Thymus (tissue), 11 donors: ENCODE measurements around the gene DCAF4. TPM values are rescaled to one million over a fixed set of nuclear protein-coding genes. Genes with fewer than 3 reads are reported as not detected.
"Not testable (repeated sequence)": the region's sequence is repeated elsewhere in the genome, so short reads cannot be mapped to it uniquely, and the experiment has no call there.

Experiments used
- DNase-seq, 9 donors: peaks; one replicate each; pipeline ENCODE4 v3.0.0-alpha.2; 2013; ENCODE audit warnings: low spot score in 9 of 9, low read depth in 6 of 9, missing footprints in 1 of 9
- H3K27ac ChIP-seq, 2 donors: one replicate each; pipeline ENCODE4 v1.5.1; 2013; ENCODE audit warnings: control low read depth in 1 of 2, low read depth in 1 of 2, low read length in 1 of 2, mild to moderate bottlenecking in 1 of 2, moderate library complexity in 1 of 2
- H3K27me3 ChIP-seq, 2 donors: one replicate each; pipeline ENCODE4 v1.5.1; 2013; ENCODE audit warnings: low read length in 1 of 2; ENCODE audit not compliant: control insufficient read depth in 2 of 2, insufficient read depth in 1 of 2
- H3K36me3 ChIP-seq, 2 donors: one replicate each; pipeline ENCODE4 v1.5.1; 2013; ENCODE audit warnings: low read length in 1 of 2, mild to moderate bottlenecking in 1 of 2, moderate library complexity in 1 of 2; ENCODE audit not compliant: control insufficient read depth in 2 of 2, insufficient read depth in 2 of 2
- H3K4me1 ChIP-seq, 2 donors: one replicate each; pipeline ENCODE4 v1.5.1; 2013; ENCODE audit warnings: low read length in 2 of 2; ENCODE audit not compliant: control insufficient read depth in 2 of 2, insufficient read depth in 2 of 2
- H3K4me3 ChIP-seq, 2 donors: one replicate each; pipeline ENCODE4 v1.5.1; 2013; ENCODE audit warnings: low read length in 2 of 2, control low read depth in 1 of 2, mild to moderate bottlenecking in 1 of 2
- H3K9me3 ChIP-seq, 2 donors: one replicate each; pipeline ENCODE4 v1.5.1; 2013; ENCODE audit warnings: low read length in 1 of 2, mild to moderate bottlenecking in 1 of 2; ENCODE audit not compliant: control insufficient read depth in 2 of 2, insufficient read depth in 1 of 2
- WGBS: extraction: QIAGEN DNeasy Blood & Tissue Kit; methylation state at CpG from one replicate; pipeline ENCODE4 v1.1.7; 2013; 5-methylcytosine and 5-hydroxymethylcytosine counted together
- polyA plus RNA-seq: library from polyadenylated mRNA; stranded (reverse); fragments of 200-250 nt; gene quantifications from one replicate; pipeline ENCODE4 v1.2.3, GENCODE V29; 2013
- total RNA-seq: library from RNA; stranded (reverse); fragments of 120-200 nt; gene quantifications from one replicate; pipeline ENCODE4 v1.2.4, GENCODE V29; 2013
- donor health status: healthy.

The DCAF4 gene
- total and polyA plus RNA-seq, 2 donors, result 7.7 to 10.7 TPM

DNA sequence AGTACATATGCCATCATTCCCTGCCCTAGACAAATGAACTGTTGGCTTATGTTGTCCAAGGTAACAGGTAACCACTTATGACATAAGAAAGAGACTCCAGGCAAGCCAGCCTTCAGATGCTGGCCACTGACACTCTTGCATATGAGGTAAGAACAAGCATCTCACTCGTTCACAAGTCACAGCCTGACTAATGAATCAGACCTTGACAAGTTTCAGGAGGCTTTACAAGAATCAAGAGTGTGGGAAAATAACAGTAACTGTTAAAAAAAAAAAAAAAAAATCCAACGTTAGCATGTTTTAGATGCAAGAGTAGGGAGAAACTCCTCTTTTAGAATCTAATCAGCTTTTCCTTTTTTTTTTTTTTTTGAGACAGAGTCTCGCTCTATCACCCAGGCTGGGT, 60.0 kb downstream of the DCAF4 start:
- Histone ChIP-seq H3K4me3 (no peak overlapping the region), H3K27ac (no peak overlapping the region), H3K9me3 (no peaks in the 10 kb centered on the region), H3K36me3 (peaks cover 22 to 46% of the 10 kb centered on the region in 2 donors), H3K27me3 (no peaks in the 10 kb centered on the region), H3K4me1 (no peaks in the 10 kb centered on the region)
- WGBS, result 91% methylated on average over 3 of the region's 3 CpGs
- no peak for DNase-seq

- no peak for DNase-seq
- Histone ChIP-seq H3K27ac (no peak overlapping the region), H3K27me3 (no peaks in the 10 kb centered on the region), H3K4me1 (no peaks in the 10 kb centered on the region), H3K4me3 (no peak overlapping the region), H3K36me3 (peaks cover 26 to 42% of the 10 kb centered on the region in 2 donors), H3K9me3 (no peaks in the 10 kb centered on the region)
- 98% methylated on average over 2 of the region's 2 CpGs for WGBS
Measured at GRCh38 chr14:72986857-72987256, 60.6 kb downstream of the DCAF4 start.

- Histone ChIP-seq H3K9me3 (no peaks in the 10 kb centered on the region), H3K4me1 (no peaks in the 10 kb centered on the region), H3K36me3 (peaks cover 32 to 36% of the 10 kb centered on the region in 2 donors), H3K4me3 (no peak overlapping the region), H3K27ac (no peak overlapping the region), H3K27me3 (no peaks in the 10 kb centered on the region)
- no peak for DNase-seq
- 97% methylated on average over 8 of the region's 8 CpGs for WGBS
Measured at GRCh38 chr14:72990171-72990570, 63.9 kb downstream of the DCAF4 start.

DNA sequence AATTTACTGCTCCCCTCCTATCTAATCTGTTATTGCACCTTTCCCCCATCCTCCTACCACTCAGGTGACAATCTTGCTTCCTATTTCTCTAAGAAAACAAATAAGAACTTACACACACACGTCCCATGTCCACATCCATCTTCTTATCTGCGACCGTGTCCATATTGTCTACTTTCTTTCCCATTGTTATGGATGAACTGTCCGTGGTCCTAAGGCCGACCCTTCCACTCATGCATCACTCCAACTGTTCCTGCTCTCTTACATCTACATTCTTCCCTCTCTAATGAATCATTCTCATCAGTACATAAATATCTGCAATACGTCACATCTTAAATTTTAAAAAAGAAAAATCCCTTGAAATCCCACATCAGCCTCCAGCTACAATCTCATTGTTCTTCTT, 70.7 kb downstream of the DCAF4 start:
- Histone ChIP-seq H3K27ac (no peak overlapping the region), H3K9me3 (no peaks in the 10 kb centered on the region), H3K27me3 (no peaks in the 10 kb centered on the region), H3K4me1 (no peaks in the 10 kb centered on the region), H3K36me3 (peaks cover 39 to 40% of the 10 kb centered on the region in 2 donors), H3K4me3 (no peak overlapping the region)
- WGBS, result 99% methylated on average over 6 of the region's 6 CpGs
- DNase-seq, result no peak

DNA sequence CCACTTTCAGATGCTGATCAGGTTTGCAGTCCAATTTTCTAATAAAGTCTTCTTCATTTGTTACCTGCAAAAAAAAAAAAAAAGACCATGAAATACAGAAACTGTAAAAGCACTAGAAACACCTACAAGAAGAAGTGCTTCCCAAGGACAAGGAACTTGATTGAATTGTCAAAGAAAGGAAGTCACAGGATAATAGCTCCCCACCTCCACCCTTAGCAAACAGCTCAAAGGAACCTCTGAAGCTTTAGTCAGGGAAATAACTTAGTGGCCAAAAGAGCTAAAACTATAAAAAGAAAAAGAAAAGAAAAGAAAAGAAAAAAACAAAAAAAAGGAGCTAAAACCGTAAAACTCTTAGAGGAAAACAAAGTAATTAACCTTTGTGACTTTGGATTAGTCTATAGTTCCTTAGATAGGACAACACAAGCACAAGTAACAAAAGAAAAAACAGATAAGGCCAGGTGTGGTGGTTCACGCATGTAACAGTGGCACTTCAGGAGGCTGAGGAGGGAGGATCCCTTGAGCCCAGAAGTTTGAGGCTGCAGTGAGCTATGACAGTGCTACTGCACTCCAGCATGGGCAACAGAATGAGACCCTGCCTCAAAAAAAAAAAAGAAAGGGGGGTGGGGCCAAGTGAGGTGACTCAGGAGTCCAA, 72.1 kb downstream of the DCAF4 start:
- no peak for DNase-seq
- H3K4me3 ChIP-seq, result no peak overlapping the region
- no peaks in the 10 kb centered on the region for H3K27me3 ChIP-seq
- H3K27ac ChIP-seq, result no peak overlapping the region
- H3K9me3 ChIP-seq, result no peaks in the 10 kb centered on the region
- H3K4me1 ChIP-seq, result no peaks in the 10 kb centered on the region
- H3K36me3 ChIP-seq, result peaks cover 27 to 34% of the 10 kb centered on the region in 2 donors
- WGBS, result 98% methylated on average over 2 of the region's 2 CpGs

- over 99% methylated on average over 4 of the region's 4 CpGs for WGBS
- Histone ChIP-seq H3K27me3 (no peaks in the 10 kb centered on the region), H3K36me3 (peaks cover 34 to 41% of the 10 kb centered on the region in 2 donors), H3K27ac (no peak overlapping the region), H3K9me3 (no peaks in the 10 kb centered on the region), H3K4me1 (no peaks in the 10 kb centered on the region), H3K4me3 (no peak overlapping the region)
- DNase-seq, result no peak
Measured at GRCh38 chr14:72999316-72999715, 73.1 kb downstream of the DCAF4 start.

GRCh38 chr14:73000073-73000472, 73.8 kb downstream of the DCAF4 start:
- no peak overlapping the region for H3K27ac ChIP-seq
- H3K4me1 ChIP-seq, result peaks cover 0 to 1% of the 10 kb centered on the region in 2 donors
- no peaks in the 10 kb centered on the region for H3K27me3 ChIP-seq
- H3K4me3 ChIP-seq, result no peak overlapping the region
- peaks cover 32 to 42% of the 10 kb centered on the region in 2 donors for H3K36me3 ChIP-seq
- WGBS, result 98% methylated on average over 2 of the region's 2 CpGs
- no peaks in the 10 kb centered on the region for H3K9me3 ChIP-seq
- DNase-seq, result no peak

DNA sequence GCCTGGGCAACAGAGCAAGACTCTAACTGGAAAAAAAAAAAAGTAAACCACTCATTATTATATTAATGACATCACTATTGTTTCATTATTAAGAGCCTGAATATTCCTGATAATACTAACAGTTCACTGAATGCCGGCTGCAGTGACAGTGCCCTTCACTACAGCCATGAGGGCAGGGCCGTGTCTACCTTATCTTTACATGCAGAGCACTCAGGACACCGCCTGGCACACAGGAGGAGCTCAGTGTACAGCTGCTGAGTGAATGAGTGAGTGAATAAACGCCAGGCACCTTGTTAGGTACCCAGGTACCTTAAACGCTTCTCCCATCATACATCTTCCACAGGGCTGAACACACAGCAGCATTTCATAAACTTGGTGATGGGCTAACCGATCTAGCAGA, 77.4 kb downstream of the DCAF4 start:
- DNase-seq, result no peak
- Histone ChIP-seq H3K9me3 (no peaks in the 10 kb centered on the region), H3K27ac (no peak overlapping the region), H3K27me3 (no peaks in the 10 kb centered on the region), H3K4me3 (no peak overlapping the region), H3K36me3 (peaks cover 9 to 22% of the 10 kb centered on the region in 2 donors), H3K4me1 (peaks cover 0 to 10% of the 10 kb centered on the region in 2 donors)
- 88% methylated on average over 6 of the region's 6 CpGs for WGBS

GRCh38 chr14:73004641-73005040, 78.4 kb downstream of the DCAF4 start:
- peaks cover 0 to 10% of the 10 kb centered on the region in 2 donors for H3K4me1 ChIP-seq
- H3K27ac ChIP-seq, H3K4me3 ChIP-seq, DNase-seq, H3K9me3 ChIP-seq, H3K27me3 ChIP-seq: not testable (repeated sequence)
- H3K36me3 ChIP-seq, result peaks cover 9 to 29% of the 10 kb centered on the region in 2 donors
- WGBS, result 87% methylated on average over 9 of the region's 9 CpGs
